GM19351 (cell line): Measurements from ENCODE around the gene PCCB.
A peak's percentile ranks its signal among the peaks of the same experiment; 100 is the strongest.
"Not testable (repeated sequence)": the region's sequence is repeated elsewhere in the genome, so short reads cannot be mapped to it uniquely, and the experiment has no call there.

Experiments used
- ATAC-seq: cut with Tn5 transposase; IDR thresholded peaks from one replicate; pipeline ENCODE4 v1.9.1; 2021; ENCODE audit warnings: mild to moderate bottlenecking, moderate library complexity; ENCODE audit not compliant: unreplicated experiment

The PCCB gene

GRCh38 chr3:136261826-136262225 lies 11.7 kb downstream of the PCCB start:
- no peak for ATAC-seq

GRCh38 chr3:136262559-136262958 lies 12.4 kb downstream of the PCCB start:
- no peak for ATAC-seq

GRCh38 chr3:136263251-136263650 lies 13.1 kb downstream of the PCCB start:
- ATAC-seq, result no peak

GRCh38 chr3:136266468-136267125 lies 16.5 kb downstream of the PCCB start:
- ATAC-seq, result peak; percentile 76

- ATAC-seq, result no peak
Observed at GRCh38 chr3:136267235-136267634, 17.1 kb downstream of the PCCB start.

GRCh38 chr3:136270179-136270578 lies 20.0 kb downstream of the PCCB start:
- peak; percentile 75 for ATAC-seq

- ATAC-seq, result not testable (repeated sequence)
Observed at GRCh38 chr3:136271626-136272025, 21.5 kb downstream of the PCCB start.

GRCh38 chr3:136276049-136276755 lies 26.1 kb downstream of the PCCB start:
- ATAC-seq, result no peak

- no peak for ATAC-seq
Observed at GRCh38 chr3:136277115-136277514, 27.0 kb downstream of the PCCB start.

- no peak for ATAC-seq
Observed at GRCh38 chr3:136277634-136278033, 27.5 kb downstream of the PCCB start.

- ATAC-seq, result no peak
Observed at GRCh38 chr3:136279092-136279491, 29.0 kb downstream of the PCCB start.

GRCh38 chr3:136280961-136281360 lies 30.8 kb downstream of the PCCB start:
- ATAC-seq, result no peak

- no peak for ATAC-seq
Observed at GRCh38 chr3:136281966-136282520, 31.9 kb downstream of the PCCB start.

- ATAC-seq, result no peak
Observed at GRCh38 chr3:136283627-136284026, 33.5 kb downstream of the PCCB start.

GRCh38 chr3:136291302-136291701 lies 41.2 kb downstream of the PCCB start:
- no peak for ATAC-seq

GRCh38 chr3:136292500-136292899 lies 42.4 kb downstream of the PCCB start:
- no peak for ATAC-seq

GRCh38 chr3:136293279-136293678 lies 43.1 kb downstream of the PCCB start:
- no peak for ATAC-seq

- ATAC-seq, result no peak
Observed at GRCh38 chr3:136294176-136294575, 44.0 kb downstream of the PCCB start.

- no peak for ATAC-seq
Observed at GRCh38 chr3:136296960-136297359, 46.8 kb downstream of the PCCB start.

GRCh38 chr3:136297826-136298225 lies 47.7 kb downstream of the PCCB start:
- no peak for ATAC-seq

- no peak for ATAC-seq
Observed at GRCh38 chr3:136300444-136300843, 50.3 kb downstream of the PCCB start.

- no peak for ATAC-seq
Observed at GRCh38 chr3:136305879-136306278, 55.7 kb downstream of the PCCB start.
